Esophagus squamous epithelium (tissue), 5 donors: ENCODE results near the gene TMEM72. TPM values are rescaled to one million over a fixed set of nuclear protein-coding genes. Genes with fewer than 3 reads are reported as not detected.

Source experiments
- DNase-seq: peaks from one replicate; lab custom pipeline; 2025; lab: John Stamatoyannopoulos, UW
- H3K27ac ChIP-seq, 4 donors: fragments of 200-600 bp; sonication (generic); one replicate each; pipeline ENCODE4 v1.5.1; 2016 to 2019; ENCODE audit warnings: mild to moderate bottlenecking in 1 of 4
- H3K27me3 ChIP-seq, 4 donors: fragments of 200-600 bp; sonication (generic); 1 replicate in 3 of 4; 2 replicates in 1 of 4; pipeline versions ENCODE4 v1.5.1 to v1.6.0; 2017 to 2021; ENCODE audit warnings: antibody characterized with exemption in 1 of 4
- H3K36me3 ChIP-seq, 3 donors: fragments of 200-600 bp; sonication (generic); one replicate each; pipeline ENCODE4 v1.5.1; 2016 to 2019
- H3K4me1 ChIP-seq, 3 donors: fragments of 200-600 bp; sonication (generic); one replicate each; pipeline ENCODE4 v1.5.1; 2017 to 2019
- H3K4me3 ChIP-seq, 4 donors: fragments of 200-600 bp; sonication (generic); 1 replicate in 3 of 4; 2 replicates in 1 of 4; pipeline ENCODE4 v1.5.1; 2016 to 2019; ENCODE audit warnings: mild to moderate bottlenecking in 2 of 4, moderate library complexity in 1 of 4
- H3K9me3 ChIP-seq, 3 donors: fragments of 200-600 bp; sonication (generic); one replicate each; pipeline ENCODE4 v1.5.1; 2016 to 2019
- CTCF ChIP-seq, 6 experiments: fragments of 450-650 bp in 4 of 6; fragments of 200-600 bp in 2 of 6; sonication (generic) in 2 of 6; IDR thresholded peaks; one replicate each; pipeline ENCODE4 v1.5.1; 2016 to 2019; ENCODE audit warnings: antibody characterized with exemption in 6 of 6, mild to moderate bottlenecking in 4 of 6, moderate library complexity in 4 of 6
- POLR2A ChIP-seq, 4 donors: fragments of 450-650 bp; IDR thresholded peaks; one replicate each; pipeline ENCODE4 v1.6.1; 2017; ENCODE audit warnings: antibody characterized with exemption in 4 of 4, mild to moderate bottlenecking in 4 of 4, moderate library complexity in 3 of 4
- WGBS, 2 donors: methylation state at CpG; one replicate each; pipeline ENCODE4 v1.1.5; 2018; 5-methylcytosine and 5-hydroxymethylcytosine counted together
- intact Hi-C: fragments of 100-400 bp; cut with DNase I; formaldehyde crosslinking; loops from one replicate; pipeline ENCODE4 v1.15.0; 2022
- total RNA-seq, 4 donors: library from RNA; depleted of rRNA; stranded (reverse); fragments of >200 nt; gene quantifications; one replicate each; pipeline ENCODE4 v1.1.0, GENCODE V29; 2016
- donor health status: DM: yes; HTN: yes; CAD: no.

The TMEM72 gene
- total RNA-seq, 4 donors from 2014 or later, result not detected

GRCh38 chr10:44925811-44926750 is 14.9 kb downstream of the TMEM72 start:
- Histone ChIP-seq H3K27me3 (no peaks in the 10 kb centered on the region), H3K36me3 (no peaks in the 10 kb centered on the region), H3K27ac (no peak overlapping the region), H3K4me3 (no peak overlapping the region), H3K9me3 (no peaks in the 10 kb centered on the region), H3K4me1 (no peaks in the 10 kb centered on the region)
- intact Hi-C loops, result no loop called here
- DNase-seq, result no peak
- 90 to 93% methylated on average over 9 to 11 of the region's 16 CpGs for WGBS, 2 donors
- no peak for TF ChIP-seq CTCF (IDR thresholded peaks at IDR 0.05)

GRCh38 chr10:44926751-44927351 is 15.7 kb downstream of the TMEM72 start:
- Histone ChIP-seq H3K27ac (no peak overlapping the region), H3K36me3 (no peaks in the 10 kb centered on the region), H3K4me1 (no peaks in the 10 kb centered on the region), H3K27me3 (no peaks in the 10 kb centered on the region), H3K9me3 (no peaks in the 10 kb centered on the region), H3K4me3 (no peak overlapping the region)
- DNase-seq, result no peak
- intact Hi-C loops, result no loop called here
- 31 to 50% methylated on average over 4 to 6 of the region's 10 CpGs for WGBS, 2 donors
- TF ChIP-seq POLR2A (IDR thresholded peaks at IDR 0.05), result no peak
- TF ChIP-seq CTCF (IDR thresholded peaks at IDR 0.05), result no peak

GRCh38 chr10:44927352-44927751 is 16.2 kb downstream of the TMEM72 start:
- no peak overlapping the region for H3K4me3 ChIP-seq
- intact Hi-C loops, result no loop called here
- H3K9me3 ChIP-seq, result no peaks in the 10 kb centered on the region
- H3K27ac ChIP-seq, result no peak overlapping the region
- no peak for DNase-seq
- no peaks in the 10 kb centered on the region for H3K27me3 ChIP-seq
- H3K36me3 ChIP-seq, result no peaks in the 10 kb centered on the region
- WGBS, 2 donors, result 41 to 49% methylated on average over 2 of the region's 2 CpGs
- TF ChIP-seq CTCF (IDR thresholded peaks at IDR 0.05), result no peak
- no peak for TF ChIP-seq POLR2A (IDR thresholded peaks at IDR 0.05)
- peaks cover 0 to 2% (median 0%) of the 10 kb centered on the region in 3 donors for H3K4me1 ChIP-seq

DNA sequence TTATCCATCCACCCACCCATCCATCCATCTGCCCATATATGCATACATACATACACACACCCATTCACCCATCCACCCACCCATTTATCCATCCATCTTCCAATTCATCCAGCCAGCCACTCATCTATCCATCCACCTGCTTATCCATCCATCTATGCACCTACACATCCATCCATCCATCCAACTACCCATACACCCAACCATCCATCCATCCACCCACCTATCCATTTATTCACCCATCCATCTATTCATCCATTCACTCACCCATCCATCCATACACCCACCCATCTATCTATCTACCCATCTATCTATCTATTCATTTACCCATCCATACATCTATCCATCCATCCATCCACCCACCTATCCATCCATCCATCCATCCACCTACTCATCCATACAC is 17.3 kb downstream of the TMEM72 start:
- no peaks in the 10 kb centered on the region for H3K36me3 ChIP-seq
- H3K4me1 ChIP-seq, result peaks cover 0 to 12% (median 3%) of the 10 kb centered on the region in 3 donors
- H3K27me3 ChIP-seq, result no peaks in the 10 kb centered on the region
- no peaks in the 10 kb centered on the region for H3K9me3 ChIP-seq
- TF ChIP-seq POLR2A (IDR thresholded peaks at IDR 0.05) (no peak), CTCF (IDR thresholded peaks at IDR 0.05) (no peak)
- H3K4me3 ChIP-seq, result no peak overlapping the region
- no peak for DNase-seq
- no peak overlapping the region for H3K27ac ChIP-seq
- intact Hi-C loops, result no loop called here
